Endothelial cell of umbilical vein (primary cell): ENCODE data around the gene TMEM14A. TPM values are rescaled to one million over a fixed set of nuclear protein-coding genes. Genes with fewer than 3 reads are reported as not detected.

ENCODE experiments used
- BruUV-seq: library from RNA; stranded (reverse); fragments of 400-500 nt; replicated peaks from 2 replicates; lab custom pipeline; 2021; lab: Mats Ljungman, UMichigan
- CTCF ChIA-PET: fragments of 300-600, 350-600 bp; sonication (Branson Sonifier 250); formaldehyde crosslinking; loops from one replicate; lab custom pipeline; 2021; ENCODE audit warnings: antibody characterized with exemption, inconsistent platforms; lab: Charles Lee
- POLR2A ChIA-PET: fragments of 300-600, 350-600 bp; sonication (Branson Sonifier 250); formaldehyde crosslinking; loops from one replicate; lab custom pipeline; 2021; ENCODE audit warnings: antibody characterized with exemption, inconsistent platforms; lab: Charles Lee
- DNase-seq: peaks from one replicate; pipeline ENCODE4 v3.0.0-alpha.2; 2011; ENCODE audit warnings: low read depth, low spot score
- FAIRE-seq: peaks from 2 replicates; lab custom pipeline; 2011; peaks lifted over from hg19 to GRCh38; lab: Jason Lieb, UNC
- H2AFZ ChIP-seq: 2 replicates; pipeline ENCODE4 v1.6.0; 2012; ENCODE audit warnings: low read depth, low read length, control low read depth, inconsistent platforms
- H3K27ac ChIP-seq: 2 replicates; pipeline ENCODE4 v1.5.1; 2011; ENCODE audit warnings: low read depth, mild to moderate bottlenecking, control low read depth, low read length, moderate library complexity; ENCODE audit not compliant: insufficient read depth
- H3K27me3 ChIP-seq, 2 experiments: 2 replicates each; pipeline versions ENCODE4 v1.6.0 to v1.6.1; 2011; ENCODE audit warnings: low read length in 2 of 2, mixed read lengths in 1 of 2; ENCODE audit not compliant: control insufficient read depth in 2 of 2, insufficient read depth in 2 of 2
- H3K36me3 ChIP-seq, 2 experiments: 2 replicates in 1 of 2; 3 replicates in 1 of 2; pipeline ENCODE4 v1.5.1; 2011; ENCODE audit warnings: low read length in 2 of 2, mild to moderate bottlenecking in 1 of 2, moderate library complexity in 1 of 2; ENCODE audit not compliant: control insufficient read depth in 2 of 2, insufficient read depth in 2 of 2; ENCODE audit errors: extremely low read depth in 1 of 2
- H3K4me1 ChIP-seq: 3 replicates; pipeline ENCODE4 v1.5.1; 2011; ENCODE audit warnings: mild to moderate bottlenecking, low read length; ENCODE audit not compliant: control insufficient read depth, insufficient read depth; ENCODE audit errors: extremely low read depth
- H3K4me2 ChIP-seq: 2 replicates; pipeline ENCODE4 v1.6.1; 2011; ENCODE audit warnings: low read length, control low read depth, mixed read lengths; ENCODE audit not compliant: insufficient read depth
- H3K4me3 ChIP-seq, 3 experiments: fragments of 200-600 bp in 1 of 3; sonication (generic), shearing (Covaris generic) in 1 of 3; replicated peaks in 1 of 3; 2 replicates each; pipeline ENCODE4 v1.5.1; 2011 to 2016; ENCODE audit warnings: control low read depth in 3 of 3, low read length in 3 of 3, mild to moderate bottlenecking in 2 of 3, inconsistent platforms in 1 of 3, low read depth in 1 of 3, moderate library complexity in 1 of 3; ENCODE audit not compliant: insufficient read depth in 1 of 3
- H3K79me2 ChIP-seq: 2 replicates; pipeline ENCODE4 v1.6.0; 2012; ENCODE audit warnings: low read length, inconsistent platforms; ENCODE audit not compliant: control insufficient read depth, insufficient read depth
- H3K9ac ChIP-seq: replicated peaks from 2 replicates; pipeline ENCODE3; 2011; ENCODE audit warnings: low read length, control low read depth; ENCODE audit not compliant: insufficient read depth; ENCODE audit errors: extremely low read depth
- H3K9me1 ChIP-seq: replicated peaks from 3 replicates; pipeline ENCODE4 v1.6.0; 2011; ENCODE audit warnings: mild to moderate bottlenecking, low read length; ENCODE audit not compliant: control insufficient read depth, insufficient read depth; ENCODE audit errors: extremely low read depth
- H3K9me3 ChIP-seq: replicated peaks from 2 replicates; pipeline ENCODE4 v1.5.1; 2012; ENCODE audit warnings: low read length, inconsistent platforms; ENCODE audit not compliant: control insufficient read depth, insufficient read depth
- H4K20me1 ChIP-seq: replicated peaks from 2 replicates; pipeline ENCODE3; 2011; ENCODE audit warnings: mild to moderate bottlenecking, low read length; ENCODE audit not compliant: control insufficient read depth, insufficient read depth; ENCODE audit errors: extremely low read depth
- EZH2 ChIP-seq: IDR thresholded peaks from 2 replicates; pipeline ENCODE4 v1.6.1; 2012; ENCODE audit warnings: borderline replicate concordance, low read depth, mild to moderate bottlenecking, moderate library complexity, low read length, inconsistent platforms; ENCODE audit not compliant: severe bottlenecking
- FOS ChIP-seq: IDR thresholded peaks from 2 replicates; pipeline ENCODE4 v1.6.1; 2011; ENCODE audit warnings: mild to moderate bottlenecking, low read length, moderate library complexity, borderline replicate concordance; ENCODE audit not compliant: insufficient read depth
- GATA2 ChIP-seq: IDR thresholded peaks from 2 replicates; pipeline ENCODE4 v1.7.0; 2011; ENCODE audit warnings: low read depth, mild to moderate bottlenecking, moderate library complexity, mixed read lengths, low read length; ENCODE audit not compliant: insufficient read length, insufficient read depth
- JUN ChIP-seq: IDR thresholded peaks from 2 replicates; pipeline ENCODE4 v1.6.1; 2011; ENCODE audit warnings: borderline replicate concordance, low read depth; ENCODE audit not compliant: insufficient read length, insufficient read depth
- MYC ChIP-seq: IDR thresholded peaks from one replicate; pipeline ENCODE4 v1.6.1; 2011; ENCODE audit warnings: mild to moderate bottlenecking, low read depth, low read length
- POLR2A ChIP-seq: IDR thresholded peaks from 2 replicates; pipeline ENCODE4 v1.6.1; 2012; ENCODE audit warnings: low read depth, mild to moderate bottlenecking, control low read depth, low read length
- POLR2AphosphoS5 ChIP-seq: IDR thresholded peaks from 2 replicates; pipeline ENCODE4 v1.6.1; 2012; ENCODE audit warnings: low read depth, mild to moderate bottlenecking, control low read depth, low read length, moderate library complexity; ENCODE audit not compliant: insufficient read depth
- dilution Hi-C: fragments of 300-500 bp; cut with MboI; formaldehyde crosslinking; loops from one replicate; pipeline ENCODE4 v1.15.0; 2019; ENCODE audit warnings: low sequenced_read_pairs; ENCODE audit not compliant: extremely low pct_ligation_motif_present
- intact Hi-C: fragments of 100-400 bp; cut with micrococcal nuclease; formaldehyde crosslinking; loops from one replicate; pipeline ENCODE4 v1.10.0; 2022
- polyA plus RNA-seq, 4 experiments: library from polyadenylated mRNA; depleted of rRNA in 3 of 4; stranded (reverse) in 3 of 4; unstranded in 1 of 4; fragments of >200 nt; gene quantifications; 2 replicates each; pipeline versions ENCODE4 v1.2.1 to v1.2.3, GENCODE V29; 2011 to 2012; ENCODE audit warnings: missing spikeins in 1 of 4
- total RNA-seq: library from RNA; stranded (reverse); gene quantifications from 2 replicates; pipeline ENCODE4 v1.2.3, GENCODE V29; 2021
- TF ChIP-seq, protein P1 (sequence below): IDR thresholded peaks from 2 replicates; pipeline ENCODE4 v1.6.1; 2011; ENCODE audit not compliant: insufficient read depth, insufficient read length
- TF ChIP-seq, protein P2 (sequence below), 2 donors: IDR thresholded peaks; 1 replicate in 1 of 2; 2 replicates in 1 of 2; pipeline ENCODE4 v1.5.1; 2011; ENCODE audit warnings: low read length in 2 of 2, mild to moderate bottlenecking in 2 of 2, moderate library complexity in 2 of 2, control low read depth in 1 of 2, inconsistent platforms in 1 of 2, low read depth in 1 of 2; ENCODE audit not compliant: insufficient read depth in 1 of 2; ENCODE audit errors: extremely low read depth in 1 of 2

Gene TMEM14A
- total and polyA plus RNA-seq, 2 donors (not counting 3 experiments of a cell fraction or from before 2014, with no cell fraction given): 19.5 to 33.7 TPM

DNA sequence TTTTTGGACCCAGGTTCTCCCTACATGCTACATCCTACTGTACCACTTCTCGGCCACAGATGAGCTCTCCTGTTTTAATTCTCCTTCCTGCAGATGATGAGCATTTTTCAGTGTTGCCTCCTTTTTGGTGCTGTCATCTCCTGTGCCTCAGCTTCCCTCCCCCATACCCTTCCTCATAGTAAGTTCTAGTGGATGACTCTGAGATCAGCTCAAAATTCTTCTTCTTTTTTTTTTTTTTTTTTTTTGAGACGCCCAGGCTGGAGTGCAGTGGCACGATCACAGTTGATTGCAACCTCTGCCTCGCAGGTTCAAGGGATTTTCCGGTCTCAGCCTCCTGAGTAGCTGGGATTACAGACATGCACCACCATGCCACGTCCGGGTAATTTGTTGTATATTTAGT, 3.8 kb downstream of the TMEM14A start:
- no peak overlapping the region for H3K27ac ChIP-seq
- intact Hi-C loops (loop anchor here (5.0 kb wide), 1 partner anchor 402 kb away; no protein-coding TSS in a partner anchor), dilution Hi-C loops (loop anchor here (25.0 kb wide), 1 partner anchor 287 kb away; no protein-coding TSS in a partner anchor)
- no peak for FAIRE-seq
- TF ChIP-seq, protein P1, sequence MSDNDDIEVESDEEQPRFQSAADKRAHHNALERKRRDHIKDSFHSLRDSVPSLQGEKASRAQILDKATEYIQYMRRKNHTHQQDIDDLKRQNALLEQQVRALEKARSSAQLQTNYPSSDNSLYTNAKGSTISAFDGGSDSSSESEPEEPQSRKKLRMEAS: no peak
- TF ChIP-seq FOS (no peak), GATA2 (no peak), POLR2AphosphoS5 (no peak), EZH2 (no peak), JUN (no peak), MYC (no peak), POLR2A (no peak)
- TF ChIP-seq, protein P2, sequence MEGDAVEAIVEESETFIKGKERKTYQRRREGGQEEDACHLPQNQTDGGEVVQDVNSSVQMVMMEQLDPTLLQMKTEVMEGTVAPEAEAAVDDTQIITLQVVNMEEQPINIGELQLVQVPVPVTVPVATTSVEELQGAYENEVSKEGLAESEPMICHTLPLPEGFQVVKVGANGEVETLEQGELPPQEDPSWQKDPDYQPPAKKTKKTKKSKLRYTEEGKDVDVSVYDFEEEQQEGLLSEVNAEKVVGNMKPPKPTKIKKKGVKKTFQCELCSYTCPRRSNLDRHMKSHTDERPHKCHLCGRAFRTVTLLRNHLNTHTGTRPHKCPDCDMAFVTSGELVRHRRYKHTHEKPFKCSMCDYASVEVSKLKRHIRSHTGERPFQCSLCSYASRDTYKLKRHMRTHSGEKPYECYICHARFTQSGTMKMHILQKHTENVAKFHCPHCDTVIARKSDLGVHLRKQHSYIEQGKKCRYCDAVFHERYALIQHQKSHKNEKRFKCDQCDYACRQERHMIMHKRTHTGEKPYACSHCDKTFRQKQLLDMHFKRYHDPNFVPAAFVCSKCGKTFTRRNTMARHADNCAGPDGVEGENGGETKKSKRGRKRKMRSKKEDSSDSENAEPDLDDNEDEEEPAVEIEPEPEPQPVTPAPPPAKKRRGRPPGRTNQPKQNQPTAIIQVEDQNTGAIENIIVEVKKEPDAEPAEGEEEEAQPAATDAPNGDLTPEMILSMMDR (IDR thresholded peaks at IDR 0.05; ENCODE audit: extremely low read depth in 1 of 2, insufficient read depth in 1 of 2, low read depth in 1 of 2, low read length in 2 of 2): no peak
- BruUV-seq: no TSS peak
- no peak overlapping the region for H3K4me2 ChIP-seq
- H3K9ac ChIP-seq: no peak overlapping the region
- no peaks in the 10 kb centered on the region for H3K9me3 ChIP-seq
- no peak overlapping the region for H2AFZ ChIP-seq
- H3K9me1 ChIP-seq: no peaks in the 10 kb centered on the region
- H3K27me3 ChIP-seq: no peaks in the 10 kb centered on the region
- no peak overlapping the region for H3K4me3 ChIP-seq
- H3K36me3 ChIP-seq: no peaks in the 10 kb centered on the region
- no peaks in the 10 kb centered on the region for H3K79me2 ChIP-seq
- POLR2A ChIA-PET: no interaction called here
- CTCF ChIA-PET: interaction anchor here (1.8 to 2.5 kb wide), 3 partner anchors 9 to 267 kb away, joined by 4 to 8 read pairs (median 5); no protein-coding TSS in a partner anchor
- H3K4me1 ChIP-seq: peaks cover 7% of the 10 kb centered on the region
- no peaks in the 10 kb centered on the region for H4K20me1 ChIP-seq
- DNase-seq: no peak
